Ovary (tissue), 3 donors: ENCODE results near the gene TLN1.

Source experiments
- EP300 ChIP-seq: sonication (generic); formaldehyde crosslinking; IDR thresholded peaks from one replicate; pipeline ENCODE4 v1.6.1; 2017; ENCODE audit warnings: antibody characterized with exemption
- POLR2A ChIP-seq: fragments of 450-650 bp; IDR thresholded peaks from one replicate; pipeline ENCODE4 v1.6.1; 2017; ENCODE audit warnings: antibody characterized with exemption, mild to moderate bottlenecking, moderate library complexity
- TF ChIP-seq, protein P1 (sequence below), 3 donors: fragments of 450-650 bp in 2 of 3; fragments of 200-600 bp in 1 of 3; IDR thresholded peaks; one replicate each; pipeline versions ENCODE4 v1.5.1 to v1.8.0; 2016 to 2022; ENCODE audit warnings: antibody characterized with exemption in 3 of 3, mild to moderate bottlenecking in 1 of 3
- donor health status: DM: no; HTN: no; CAD: no.

DNA sequence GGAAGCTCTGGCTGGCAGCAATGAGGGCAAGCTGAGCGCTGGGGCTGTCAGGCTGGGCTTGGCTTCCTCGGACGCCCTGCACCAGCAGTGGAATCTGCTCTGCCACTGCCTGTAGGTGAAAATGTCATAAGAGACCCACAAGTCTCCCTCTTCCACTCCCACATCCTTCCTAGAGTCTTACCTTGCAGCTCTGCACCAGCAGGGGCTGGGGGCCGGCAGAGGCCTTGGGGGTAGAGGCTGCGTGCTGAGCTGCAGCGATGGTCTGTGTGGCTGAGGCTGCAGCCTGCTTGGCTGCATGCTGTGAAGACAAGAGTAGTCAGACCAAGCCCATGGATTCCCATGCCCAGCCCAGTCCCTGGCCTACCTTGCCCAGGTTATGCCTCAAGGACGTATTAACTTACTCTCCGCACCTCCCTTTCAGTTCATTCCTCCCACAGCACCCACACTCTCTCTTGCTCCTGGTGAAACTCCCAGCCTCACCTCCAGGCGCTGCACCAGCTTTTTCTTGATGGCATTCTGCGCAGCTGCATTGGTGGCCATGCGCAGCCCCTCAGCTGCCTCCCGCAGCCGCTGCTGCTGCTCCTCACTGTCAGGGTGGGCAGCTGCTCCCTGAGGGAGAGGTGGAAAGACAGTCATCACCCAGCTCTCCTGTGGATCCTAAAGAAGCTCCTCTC, 17.3 kb downstream of the TLN1 start:
- TF ChIP-seq, protein P1, sequence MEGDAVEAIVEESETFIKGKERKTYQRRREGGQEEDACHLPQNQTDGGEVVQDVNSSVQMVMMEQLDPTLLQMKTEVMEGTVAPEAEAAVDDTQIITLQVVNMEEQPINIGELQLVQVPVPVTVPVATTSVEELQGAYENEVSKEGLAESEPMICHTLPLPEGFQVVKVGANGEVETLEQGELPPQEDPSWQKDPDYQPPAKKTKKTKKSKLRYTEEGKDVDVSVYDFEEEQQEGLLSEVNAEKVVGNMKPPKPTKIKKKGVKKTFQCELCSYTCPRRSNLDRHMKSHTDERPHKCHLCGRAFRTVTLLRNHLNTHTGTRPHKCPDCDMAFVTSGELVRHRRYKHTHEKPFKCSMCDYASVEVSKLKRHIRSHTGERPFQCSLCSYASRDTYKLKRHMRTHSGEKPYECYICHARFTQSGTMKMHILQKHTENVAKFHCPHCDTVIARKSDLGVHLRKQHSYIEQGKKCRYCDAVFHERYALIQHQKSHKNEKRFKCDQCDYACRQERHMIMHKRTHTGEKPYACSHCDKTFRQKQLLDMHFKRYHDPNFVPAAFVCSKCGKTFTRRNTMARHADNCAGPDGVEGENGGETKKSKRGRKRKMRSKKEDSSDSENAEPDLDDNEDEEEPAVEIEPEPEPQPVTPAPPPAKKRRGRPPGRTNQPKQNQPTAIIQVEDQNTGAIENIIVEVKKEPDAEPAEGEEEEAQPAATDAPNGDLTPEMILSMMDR (IDR thresholded peaks at IDR 0.05) = no peak
- TF ChIP-seq EP300 (no peak), POLR2A (no peak)
